Epidermal melanocyte (primary cell): ENCODE results near the gene BAG1.
A peak's percentile ranks its signal among the peaks of the same experiment; 100 is the strongest.

Experiments
- DNase-seq: peaks from one replicate; pipeline ENCODE4 v3.0.0; 2011; ENCODE audit warnings: low spot score; ENCODE audit not compliant: insufficient read length

The BAG1 gene

GRCh38 chr9:33220681-33221567 lies 43.6 kb downstream of the BAG1 start:
- no peak for DNase-seq

GRCh38 chr9:33211695-33212393 lies 52.7 kb downstream of the BAG1 start:
- DNase-seq: no peak

- no peak for DNase-seq
Observed at GRCh38 chr9:33210006-33210715, 54.3 kb downstream of the BAG1 start.

GRCh38 chr9:33209394-33209793 lies 55.1 kb downstream of the BAG1 start:
- DNase-seq: no peak

- DNase-seq: peak; percentile 41
Observed at GRCh38 chr9:33202552-33203201, 61.8 kb downstream of the BAG1 start.
